Neural progenitor cell (in vitro differentiated cells): ENCODE results near the gene KCNQ1. TPM values are rescaled to one million over a fixed set of nuclear protein-coding genes. Genes with fewer than 3 reads are reported as not detected.
A peak's percentile ranks its signal among the peaks of the same experiment; 100 is the strongest.

Experiments
- DNase-seq: peaks from one replicate; pipeline ENCODE4 v3.0.0-alpha.2; 2016; ENCODE audit warnings: low spot score
- H2AFZ ChIP-seq: fragments of 200-600 bp; sonication (generic); replicated peaks from 2 replicates; pipeline ENCODE4 v1.6.1; 2016; ENCODE audit warnings: antibody characterized with exemption
- H3F3A ChIP-seq: fragments of 200-600 bp; sonication (generic); 2 replicates; pipeline ENCODE4 v1.6.1; 2016; ENCODE audit warnings: antibody characterized with exemption, low read depth
- H3K27ac ChIP-seq: fragments of 200-600 bp; sonication (generic); 2 replicates; pipeline ENCODE4 v1.5.1; 2016; ENCODE audit warnings: mild to moderate bottlenecking
- H3K27me3 ChIP-seq: fragments of 200-600 bp; sonication (generic); 2 replicates; pipeline ENCODE4 v1.6.1; 2016; ENCODE audit warnings: mild to moderate bottlenecking, moderate library complexity
- H3K36me3 ChIP-seq: fragments of 200-600 bp; sonication (generic); 2 replicates; pipeline ENCODE4 v1.5.1; 2016
- H3K4me1 ChIP-seq: fragments of 200-600 bp; sonication (generic); 2 replicates; pipeline ENCODE4 v1.6.1; 2016; ENCODE audit warnings: mixed run types
- H3K4me2 ChIP-seq: fragments of 200-600 bp; sonication (generic); 2 replicates; pipeline ENCODE4 v1.6.1; 2016
- H3K4me3 ChIP-seq: fragments of 200-600 bp; sonication (generic); 2 replicates; pipeline ENCODE4 v1.5.1; 2016
- H3K79me2 ChIP-seq: fragments of 200-600 bp; sonication (generic); 2 replicates; pipeline ENCODE4 v1.6.1; 2016; ENCODE audit warnings: low read depth
- H3K9ac ChIP-seq: fragments of 200-600 bp; sonication (generic); 2 replicates; pipeline ENCODE4 v1.6.1; 2016
- H3K9me3 ChIP-seq: fragments of 200-600 bp; sonication (generic); 2 replicates; pipeline ENCODE4 v1.5.1; 2016; ENCODE audit warnings: low read depth
- H4K20me1 ChIP-seq: fragments of 200-600 bp; sonication (generic); 2 replicates; pipeline ENCODE4 v1.6.1; 2016; ENCODE audit warnings: low read depth
- H3K27ac Mint-ChIP-seq: 3 replicates; pipeline ENCODE4 v1.8.0; 2021; ENCODE audit warnings: mixed read lengths
- H3K27me3 Mint-ChIP-seq: 2 replicates; pipeline ENCODE4 v1.8.0; 2022; ENCODE audit warnings: low read depth, mild to moderate bottlenecking, inconsistent platforms, moderate library complexity, mixed read lengths; ENCODE audit not compliant: insufficient read depth
- H3K36me3 Mint-ChIP-seq: 3 replicates; pipeline ENCODE4 v1.8.0; 2021; ENCODE audit warnings: mixed read lengths
- H3K4me1 Mint-ChIP-seq: 3 replicates; pipeline ENCODE4 v1.8.0; 2021; ENCODE audit warnings: mixed read lengths
- H3K4me3 Mint-ChIP-seq: 3 replicates; pipeline ENCODE4 v1.8.0; 2021; ENCODE audit warnings: mild to moderate bottlenecking, moderate library complexity, mixed read lengths
- H3K9me3 Mint-ChIP-seq: 3 replicates; pipeline ENCODE4 v1.8.0; 2020; ENCODE audit warnings: mixed read lengths
- EZH2 ChIP-seq: fragments of 200-600 bp; sonication (generic); IDR thresholded peaks from 2 replicates; pipeline ENCODE4 v1.6.1; 2017; ENCODE audit warnings: antibody characterized with exemption, mild to moderate bottlenecking, moderate library complexity
- EZH2phosphoT487 ChIP-seq: fragments of 200-600 bp; sonication (generic); IDR thresholded peaks from 2 replicates; pipeline ENCODE4 v1.6.1; 2017; ENCODE audit warnings: antibody characterized with exemption
- total RNA-seq: library from RNA; depleted of rRNA; stranded (reverse); fragments of >200 nt; gene quantifications from 2 replicates; pipeline ENCODE4 v1.2.3, GENCODE V29; 2015; ENCODE audit warnings: low replicate concordance
- TF ChIP-seq, protein P1 (sequence below): fragments of 200-600 bp; sonication (generic); IDR thresholded peaks from 2 replicates; pipeline ENCODE4 v1.5.1; 2017; ENCODE audit warnings: antibody characterized with exemption, mild to moderate bottlenecking

The KCNQ1 gene
- total RNA-seq, 1 donor from 2014 or later = 0.11 TPM

DNA sequence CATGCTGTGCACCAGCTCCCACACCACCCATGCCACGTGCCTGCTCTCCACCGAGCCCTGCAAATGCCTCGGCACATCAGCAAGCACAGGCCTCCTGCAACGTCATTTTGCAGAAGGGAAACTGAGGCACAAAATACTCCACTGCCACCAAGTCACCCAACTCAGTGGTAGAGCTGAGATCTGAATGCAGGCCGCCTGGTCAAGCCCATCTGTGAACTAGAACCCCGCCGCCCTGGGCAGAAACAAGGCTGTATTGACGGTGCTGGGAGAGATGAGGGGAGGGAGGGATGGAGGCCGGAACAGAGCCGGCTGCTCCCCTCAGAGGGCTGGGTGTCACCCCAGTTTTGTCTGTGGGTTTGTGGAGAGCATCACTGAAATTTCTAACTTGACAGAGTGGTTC, 359.4 kb downstream of the KCNQ1 start:
- peaks cover 31% of the 10 kb centered on the region for H3K4me1 Mint-ChIP-seq

DNA sequence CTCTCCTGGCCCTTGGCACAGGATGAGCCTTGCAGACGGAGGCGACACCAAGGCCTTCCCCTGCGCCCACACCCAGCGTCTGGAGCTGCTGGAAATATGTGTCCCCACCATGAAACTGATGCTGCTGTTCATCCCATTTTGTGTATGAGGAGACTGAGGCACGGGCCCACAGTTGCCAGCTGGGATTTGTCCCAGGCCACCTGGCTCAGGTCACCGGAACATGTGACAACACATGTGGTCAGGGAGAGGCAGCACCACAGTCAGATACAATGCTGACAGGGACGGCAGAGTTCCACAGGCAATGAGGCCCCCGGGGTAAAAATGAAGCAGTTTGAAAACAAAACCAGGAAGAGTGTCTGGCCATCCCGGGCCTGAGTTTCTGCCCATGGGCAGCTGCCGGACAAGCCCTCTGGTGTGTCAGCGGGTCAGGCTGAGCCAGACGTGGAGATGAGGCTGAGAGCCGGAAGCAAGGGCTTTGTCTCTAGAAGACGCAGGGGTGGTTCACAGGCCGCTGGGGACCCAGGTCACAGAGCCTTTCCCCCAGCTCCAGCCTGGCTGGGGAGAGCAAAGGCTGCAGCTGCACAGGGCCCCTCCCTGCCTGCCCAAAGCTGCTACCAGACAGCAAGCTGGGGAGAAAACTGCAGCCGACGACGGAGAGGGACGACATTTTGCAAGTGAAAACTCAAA, 360.0 kb downstream of the KCNQ1 start:
- Mint-ChIP-seq H3K4me3 (peak overlapping the region; percentile 30), H3K27ac (peak overlapping the region; percentile 98)
- H3K4me2 ChIP-seq = no peak overlapping the region

More for the DNA sequence above, 359.4 kb downstream of the KCNQ1 start:
- no peak for DNase-seq
- no peak for TF ChIP-seq EZH2
- no peak for TF ChIP-seq EZH2phosphoT487
- TF ChIP-seq, protein P1, sequence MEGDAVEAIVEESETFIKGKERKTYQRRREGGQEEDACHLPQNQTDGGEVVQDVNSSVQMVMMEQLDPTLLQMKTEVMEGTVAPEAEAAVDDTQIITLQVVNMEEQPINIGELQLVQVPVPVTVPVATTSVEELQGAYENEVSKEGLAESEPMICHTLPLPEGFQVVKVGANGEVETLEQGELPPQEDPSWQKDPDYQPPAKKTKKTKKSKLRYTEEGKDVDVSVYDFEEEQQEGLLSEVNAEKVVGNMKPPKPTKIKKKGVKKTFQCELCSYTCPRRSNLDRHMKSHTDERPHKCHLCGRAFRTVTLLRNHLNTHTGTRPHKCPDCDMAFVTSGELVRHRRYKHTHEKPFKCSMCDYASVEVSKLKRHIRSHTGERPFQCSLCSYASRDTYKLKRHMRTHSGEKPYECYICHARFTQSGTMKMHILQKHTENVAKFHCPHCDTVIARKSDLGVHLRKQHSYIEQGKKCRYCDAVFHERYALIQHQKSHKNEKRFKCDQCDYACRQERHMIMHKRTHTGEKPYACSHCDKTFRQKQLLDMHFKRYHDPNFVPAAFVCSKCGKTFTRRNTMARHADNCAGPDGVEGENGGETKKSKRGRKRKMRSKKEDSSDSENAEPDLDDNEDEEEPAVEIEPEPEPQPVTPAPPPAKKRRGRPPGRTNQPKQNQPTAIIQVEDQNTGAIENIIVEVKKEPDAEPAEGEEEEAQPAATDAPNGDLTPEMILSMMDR = no peak
- peaks cover 24% of the 10 kb centered on the region for H3K4me1 ChIP-seq
- no peaks in the 10 kb centered on the region for H3K9me3 ChIP-seq
- H3K27ac Mint-ChIP-seq = peak overlapping the region; percentile 98
- H3K27ac ChIP-seq = no peak overlapping the region
- H3K4me3 Mint-ChIP-seq = no peak overlapping the region
- H3K4me2 ChIP-seq = no peak overlapping the region
- no peak overlapping the region for H3K4me3 ChIP-seq
- no peak overlapping the region for H3K9ac ChIP-seq
- peaks cover 3% of the 10 kb centered on the region for H3K9me3 Mint-ChIP-seq
- H3K79me2 ChIP-seq = no peaks in the 10 kb centered on the region
- H3K36me3 Mint-ChIP-seq = peaks cover 3% of the 10 kb centered on the region
- H3F3A ChIP-seq = no peaks in the 10 kb centered on the region
- no peaks in the 10 kb centered on the region for H3K36me3 ChIP-seq
- peaks cover 19% of the 10 kb centered on the region for H3K27me3 Mint-ChIP-seq
- H3K27me3 ChIP-seq = peaks cover 21% of the 10 kb centered on the region
- no peaks in the 10 kb centered on the region for H4K20me1 ChIP-seq
- H2AFZ ChIP-seq = no peak overlapping the region

DNA sequence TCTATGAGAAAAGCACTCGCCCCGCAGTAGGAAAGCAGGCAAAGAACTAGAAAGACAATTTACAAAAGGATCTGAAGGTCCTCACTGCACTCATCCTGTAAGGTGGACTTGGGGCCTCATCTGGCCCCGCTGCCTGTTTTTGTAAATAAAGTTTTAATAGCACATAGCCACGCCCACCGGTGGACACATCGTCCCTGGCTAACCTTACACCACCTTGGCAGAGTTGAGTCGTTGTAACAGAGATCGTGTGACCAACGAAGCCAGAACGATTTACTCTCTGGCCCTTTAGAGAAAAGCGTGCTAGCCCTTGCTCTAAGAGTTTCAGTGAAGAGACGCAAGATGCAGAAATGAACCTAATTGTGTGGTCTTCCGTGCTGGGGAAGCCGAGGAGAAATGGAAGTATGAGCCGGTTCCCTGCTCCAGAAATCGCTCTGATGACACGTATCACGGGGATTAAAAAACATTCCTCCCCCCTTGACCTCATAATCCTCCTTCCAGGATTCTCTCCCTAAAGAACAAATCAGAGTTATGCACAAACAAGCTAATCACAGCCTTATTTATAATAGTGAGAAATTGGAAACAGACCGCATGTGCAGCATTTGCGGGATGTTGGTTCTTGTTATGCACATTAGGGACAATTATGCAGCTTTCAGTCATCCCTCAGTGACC, 360.7 kb downstream of the KCNQ1 start:
- Histone ChIP-seq H3K27me3 (peaks cover 34% of the 10 kb centered on the region), H3K27ac (no peak overlapping the region), H3K4me3 (no peak overlapping the region), H3K4me1 (peaks cover 24% of the 10 kb centered on the region), H3K9me3 (no peaks in the 10 kb centered on the region), H3K79me2 (no peaks in the 10 kb centered on the region), H3F3A (no peaks in the 10 kb centered on the region), H4K20me1 (no peaks in the 10 kb centered on the region), H2AFZ (peak overlapping the region; percentile 36), H3K4me2 (no peak overlapping the region), H3K9ac (no peak overlapping the region), H3K36me3 (no peaks in the 10 kb centered on the region)
- Mint-ChIP-seq H3K9me3 (peaks cover 11% of the 10 kb centered on the region), H3K36me3 (no peaks in the 10 kb centered on the region), H3K4me3 (peak overlapping the region; percentile 16), H3K27ac (peak overlapping the region; percentile 98), H3K4me1 (peaks cover 28% of the 10 kb centered on the region), H3K27me3 (peaks cover 19% of the 10 kb centered on the region)
- DNase-seq = no peak
- TF ChIP-seq, protein P1 = no peak
- TF ChIP-seq EZH2 (no peak), EZH2phosphoT487 (no peak)

More for the DNA sequence above, 360.0 kb downstream of the KCNQ1 start:
- peaks cover 24% of the 10 kb centered on the region for H3K4me1 ChIP-seq
- H2AFZ ChIP-seq = peak overlapping the region; percentile 36
- no peak overlapping the region for H3K4me3 ChIP-seq
- no peaks in the 10 kb centered on the region for H3F3A ChIP-seq
- TF ChIP-seq EZH2 (no peak), EZH2phosphoT487 (no peak)
- TF ChIP-seq, protein P1 = no peak
- H3K4me1 Mint-ChIP-seq = peaks cover 28% of the 10 kb centered on the region
- H3K36me3 ChIP-seq = no peaks in the 10 kb centered on the region
- no peaks in the 10 kb centered on the region for H3K9me3 ChIP-seq
- peak; percentile 36 for DNase-seq
- no peak overlapping the region for H3K27ac ChIP-seq
- H3K27me3 ChIP-seq = peaks cover 27% of the 10 kb centered on the region
- H3K9me3 Mint-ChIP-seq = peaks cover 6% of the 10 kb centered on the region
- H3K79me2 ChIP-seq = no peaks in the 10 kb centered on the region
- H4K20me1 ChIP-seq = no peaks in the 10 kb centered on the region
- H3K9ac ChIP-seq = no peak overlapping the region
- no peaks in the 10 kb centered on the region for H3K36me3 Mint-ChIP-seq
- peaks cover 19% of the 10 kb centered on the region for H3K27me3 Mint-ChIP-seq
